GM10266 (cell line): ENCODE results near the gene EPHB6.

ENCODE experiments used
- DNase-seq: peaks from one replicate; pipeline ENCODE4 v3.0.0; 2012; ENCODE audit errors: extremely low spot score
- CTCF ChIP-seq: IDR thresholded peaks from 2 replicates; pipeline ENCODE4 v1.5.1; 2012; ENCODE audit warnings: mild to moderate bottlenecking, low read depth; ENCODE audit not compliant: control insufficient read depth, insufficient read depth; ENCODE audit errors: missing control alignments

The EPHB6 gene

GRCh38 chr7:142854372-142855113, at the start of gene EPHB6:
EPHB6 (plus strand) TSS chr7:142855076; CDS start chr7:142863228, 8,152 bp downstream.
- TF ChIP-seq CTCF, result no peak
- DNase-seq, result peak; percentile 85

GRCh38 chr7:142805350-142806021, 49.4 kb upstream of the EPHB6 start:
- DNase-seq, result no peak
- no peak for TF ChIP-seq CTCF

- no peak for DNase-seq
- TF ChIP-seq CTCF, result no peak
Observed at GRCh38 chr7:142806022-142806356, 48.9 kb upstream of the EPHB6 start.

GRCh38 chr7:142806957-142807356, 47.9 kb upstream of the EPHB6 start:
- no peak for DNase-seq
- no peak for TF ChIP-seq CTCF

GRCh38 chr7:142807855-142808460, 46.9 kb upstream of the EPHB6 start:
- no peak for TF ChIP-seq CTCF
- DNase-seq, result no peak

GRCh38 chr7:142808461-142808801, 46.4 kb upstream of the EPHB6 start:
- no peak for DNase-seq
- no peak for TF ChIP-seq CTCF
